ENCODE data around the gene TOM1L2.

DNA sequence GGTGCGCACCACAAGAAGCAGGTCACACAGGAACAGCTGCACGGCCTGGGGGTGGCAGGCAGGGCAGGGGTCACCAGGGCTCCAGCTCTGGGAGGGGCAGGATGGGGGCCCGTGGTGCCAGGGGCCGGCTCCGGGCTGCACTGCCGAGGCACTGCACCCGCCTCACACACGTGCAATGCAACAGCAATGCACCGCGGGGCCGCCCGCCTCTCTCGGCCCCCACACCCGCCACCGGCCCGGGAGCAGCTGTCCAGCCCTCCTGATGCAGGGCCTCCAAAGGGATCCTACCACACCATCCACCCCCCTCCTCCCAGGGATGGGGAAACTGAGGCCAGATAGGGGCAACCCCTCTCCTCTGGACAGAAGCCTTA, 158.5 kb downstream of the TOM1L2 start:
- TF ChIP-seq, protein P1, sequence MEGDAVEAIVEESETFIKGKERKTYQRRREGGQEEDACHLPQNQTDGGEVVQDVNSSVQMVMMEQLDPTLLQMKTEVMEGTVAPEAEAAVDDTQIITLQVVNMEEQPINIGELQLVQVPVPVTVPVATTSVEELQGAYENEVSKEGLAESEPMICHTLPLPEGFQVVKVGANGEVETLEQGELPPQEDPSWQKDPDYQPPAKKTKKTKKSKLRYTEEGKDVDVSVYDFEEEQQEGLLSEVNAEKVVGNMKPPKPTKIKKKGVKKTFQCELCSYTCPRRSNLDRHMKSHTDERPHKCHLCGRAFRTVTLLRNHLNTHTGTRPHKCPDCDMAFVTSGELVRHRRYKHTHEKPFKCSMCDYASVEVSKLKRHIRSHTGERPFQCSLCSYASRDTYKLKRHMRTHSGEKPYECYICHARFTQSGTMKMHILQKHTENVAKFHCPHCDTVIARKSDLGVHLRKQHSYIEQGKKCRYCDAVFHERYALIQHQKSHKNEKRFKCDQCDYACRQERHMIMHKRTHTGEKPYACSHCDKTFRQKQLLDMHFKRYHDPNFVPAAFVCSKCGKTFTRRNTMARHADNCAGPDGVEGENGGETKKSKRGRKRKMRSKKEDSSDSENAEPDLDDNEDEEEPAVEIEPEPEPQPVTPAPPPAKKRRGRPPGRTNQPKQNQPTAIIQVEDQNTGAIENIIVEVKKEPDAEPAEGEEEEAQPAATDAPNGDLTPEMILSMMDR (IDR thresholded peaks at IDR 0.05), result no peak
- no peak for TF ChIP-seq POLR2AphosphoS5 (IDR thresholded peaks at IDR 0.05)

Measured in breast epithelium (tissue), 3 donors.